SHP77 (cell line): Measurements from ENCODE around the gene STIM2.

Experiments
- DNase-seq, 2 experiments: peaks; one replicate each; lab custom pipeline; 2025; lab: John Stamatoyannopoulos, UW

The STIM2 gene

GRCh38 chr4:26837993-26838842 lies 22.4 kb upstream of the STIM2 start:
- no peak for DNase-seq

DNA sequence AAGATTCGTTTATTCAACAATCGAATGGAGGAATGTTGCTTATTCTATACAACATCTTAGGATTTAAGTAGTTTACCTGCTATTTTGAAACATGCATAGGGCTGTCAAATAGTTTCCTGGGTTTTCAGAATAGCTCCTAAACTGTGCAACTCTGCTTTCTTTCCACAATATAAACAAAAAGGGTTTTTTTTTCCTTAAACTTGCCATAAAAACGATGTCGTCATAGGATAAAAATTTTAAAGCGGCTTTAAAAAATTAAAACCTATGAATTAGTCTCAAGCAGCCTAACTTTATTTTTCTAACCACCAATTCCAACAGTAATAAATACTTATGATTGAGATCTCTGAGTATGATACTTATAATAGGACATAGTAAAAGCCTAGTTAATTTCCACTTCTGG lies 21.6 kb upstream of the STIM2 start:
- DNase-seq = no peak

GRCh38 chr4:26839534-26839951 lies 21.1 kb upstream of the STIM2 start:
- peak in 1 of 2 experiments; percentile 8 for DNase-seq

DNA sequence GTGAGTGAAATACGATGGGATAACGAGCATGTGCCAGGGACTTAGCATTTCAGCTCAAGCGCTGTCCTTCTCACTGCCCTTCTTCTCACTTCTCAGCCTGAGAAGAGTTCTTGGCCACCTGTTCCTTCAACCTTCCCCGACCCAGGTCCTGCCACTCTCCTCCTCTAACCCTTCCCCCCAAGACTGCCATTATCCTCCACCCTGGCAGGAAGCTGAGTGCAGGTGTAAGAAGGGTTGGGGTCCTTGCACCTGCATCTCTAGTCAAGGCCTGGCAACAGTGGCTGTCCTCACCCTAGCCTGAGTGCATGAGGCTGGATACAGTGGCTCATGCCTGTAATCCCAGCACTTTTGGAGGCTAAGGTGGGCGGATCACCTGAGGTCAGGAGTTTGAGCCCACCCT lies 19.9 kb upstream of the STIM2 start:
- no peak for DNase-seq

GRCh38 chr4:26842911-26843310 lies 17.7 kb upstream of the STIM2 start:
- no peak for DNase-seq

DNA sequence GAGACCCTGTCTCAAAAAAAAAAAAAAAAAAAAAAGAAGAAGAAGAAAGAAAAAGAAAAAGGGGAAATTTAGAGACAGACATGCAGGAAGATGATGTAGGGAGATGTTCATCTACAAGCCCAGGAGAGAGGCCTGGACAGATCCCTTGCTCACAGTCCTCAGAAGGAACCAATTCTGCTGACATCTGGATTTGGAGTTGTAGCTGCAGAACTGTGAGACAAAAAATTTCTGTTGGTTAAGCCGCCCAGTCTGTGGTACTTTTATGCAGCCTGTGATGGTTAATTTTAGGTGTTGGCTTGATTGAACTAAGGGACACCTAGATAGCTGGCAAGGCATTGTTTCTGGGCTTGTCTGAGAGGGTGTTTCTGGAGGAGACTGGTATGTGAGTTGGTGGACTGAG lies 10.1 kb upstream of the STIM2 start:
- DNase-seq = no peak

GRCh38 chr4:26851129-26851528 lies 9.5 kb upstream of the STIM2 start:
- no peak for DNase-seq

GRCh38 chr4:26854701-26855100 lies 5.9 kb upstream of the STIM2 start:
- peak in 1 of 2 experiments; percentile 18 for DNase-seq

GRCh38 chr4:26856906-26857277 lies 3.7 kb upstream of the STIM2 start:
- no peak for DNase-seq

DNA sequence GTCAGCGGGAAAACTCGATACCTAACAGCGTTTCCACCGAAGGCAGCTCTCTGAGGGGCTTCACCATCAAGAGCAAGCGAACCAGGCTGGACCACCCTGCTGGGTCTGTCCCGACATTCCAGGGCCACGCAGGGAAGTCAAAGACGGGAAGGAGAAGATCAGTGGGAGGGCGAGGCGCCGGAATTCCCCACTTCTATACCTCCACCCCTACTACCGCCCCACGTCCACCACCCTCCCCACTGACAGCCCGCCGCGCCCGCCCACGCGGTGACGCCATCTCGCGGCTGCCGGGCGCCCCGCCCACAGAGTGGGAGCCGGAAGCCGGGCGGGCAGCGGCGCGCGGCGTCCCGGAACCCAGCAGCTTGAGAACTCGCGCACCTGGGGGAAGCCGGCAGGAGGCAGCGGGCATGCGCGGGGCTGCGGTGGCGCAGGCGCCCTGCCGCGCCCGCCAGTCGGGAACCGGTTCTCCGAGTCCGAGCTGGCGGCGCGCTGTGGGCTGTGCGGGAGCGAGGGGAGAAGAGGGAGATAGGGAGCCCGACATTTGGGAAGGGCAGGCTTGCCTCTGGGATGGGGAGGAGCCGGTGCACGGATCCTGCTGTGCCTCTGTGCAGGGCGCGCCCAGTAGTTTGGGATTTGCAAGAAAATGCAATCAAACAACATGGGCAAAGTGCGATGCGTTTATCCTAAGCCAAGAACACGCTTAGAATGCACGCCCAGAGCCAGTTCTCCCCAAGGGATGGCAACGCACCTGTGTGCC lies 3.2 kb upstream of the STIM2 start:
- DNase-seq = peak; percentile 24 to 65

DNA sequence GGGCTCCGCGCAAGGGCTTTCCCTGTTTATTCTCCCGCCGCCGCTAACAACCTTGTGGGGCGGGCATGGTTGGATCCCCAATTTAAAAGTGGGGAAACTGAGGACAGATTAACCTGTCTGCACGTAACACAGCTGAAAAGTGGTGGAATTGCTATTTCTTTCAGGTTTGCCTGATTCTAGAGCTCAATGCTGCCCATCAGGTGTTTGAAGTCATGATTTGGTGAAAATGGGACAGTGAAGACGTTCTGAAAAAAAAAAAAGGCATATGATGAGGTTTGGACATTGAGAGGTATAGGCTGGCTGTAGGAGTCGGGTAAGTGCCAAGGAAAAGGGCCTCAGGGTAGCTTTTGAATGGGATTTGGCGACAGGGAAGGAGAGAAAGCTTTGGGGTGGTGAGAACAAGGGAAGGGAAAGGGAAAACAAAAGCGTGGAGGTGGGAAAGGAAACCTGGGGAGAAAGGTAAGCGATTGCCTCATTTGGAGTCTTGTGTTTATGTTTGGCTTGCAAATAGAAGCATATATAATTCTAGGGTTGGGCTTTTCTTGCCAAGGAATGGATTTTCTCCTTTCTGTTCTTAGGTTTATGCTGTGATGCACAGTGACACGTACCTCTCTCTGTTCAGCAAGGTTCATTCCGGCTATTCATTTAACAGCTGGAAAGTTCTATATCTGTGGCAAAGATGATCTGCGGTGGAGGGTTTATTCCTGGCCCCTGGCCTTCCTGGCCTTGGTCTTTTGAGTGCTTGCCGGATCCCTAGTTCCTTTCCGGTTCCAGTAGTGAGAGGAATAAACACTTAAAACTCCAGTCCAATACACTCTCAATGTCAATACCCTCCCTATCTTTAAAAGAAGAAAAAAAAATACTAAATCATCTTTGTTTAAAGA lies 2.4 kb upstream of the STIM2 start:
- no peak for DNase-seq

DNA sequence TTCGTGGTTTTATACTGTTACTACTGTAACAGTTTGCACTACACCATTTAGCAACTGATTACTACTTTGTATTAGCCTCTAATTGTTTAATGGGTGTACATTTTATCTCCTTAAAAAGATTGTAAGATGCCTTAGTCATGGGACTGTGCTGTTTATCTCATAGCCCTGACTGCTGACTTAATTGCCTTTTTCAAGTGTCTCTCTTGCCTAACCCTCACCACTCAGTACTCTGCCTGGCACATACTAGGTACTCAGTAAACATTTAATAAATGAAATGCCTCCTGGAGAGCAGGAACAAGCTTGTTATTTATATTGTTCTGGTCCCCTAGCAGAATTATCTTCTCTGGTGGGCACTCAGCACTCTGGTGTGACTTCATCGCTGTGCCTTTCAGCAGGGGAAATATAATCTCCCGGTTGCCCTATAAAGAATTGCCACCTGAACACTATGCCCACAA lies 1.7 kb upstream of the STIM2 start:
- DNase-seq = no peak

DNA sequence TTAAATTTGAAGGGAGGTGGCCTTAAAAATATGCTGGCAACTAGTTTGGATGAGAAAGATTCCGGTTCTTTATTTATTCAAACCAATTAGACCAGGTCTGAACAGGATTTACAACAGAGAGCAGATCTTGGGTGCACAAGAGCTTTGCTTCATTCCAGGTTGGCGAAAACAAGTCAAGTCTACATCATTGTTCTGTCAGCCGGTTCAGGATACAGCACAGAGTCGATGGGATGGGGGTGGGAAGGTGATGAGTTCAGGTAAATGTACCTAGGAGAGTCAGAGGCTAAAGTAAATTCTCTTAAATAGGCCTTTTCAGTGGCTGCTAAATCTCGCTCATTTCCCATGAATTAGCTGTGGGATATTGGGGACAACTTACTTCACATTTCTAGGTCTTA lies 882 bp upstream of the STIM2 start:
- no peak for DNase-seq

GRCh38 chr4:26860922-26861433 lies 337 bp downstream of the STIM2 start:
- DNase-seq = no peak

- DNase-seq = peak; percentile 23 to 33
These were observed 969 bp downstream of the STIM2 start for GRCh38 chr4:26861434-26862186.

GRCh38 chr4:26862381-26862915 lies 1.8 kb downstream of the STIM2 start:
- no peak for DNase-seq

- DNase-seq = no peak
These were observed 2.9 kb downstream of the STIM2 start for GRCh38 chr4:26863512-26863911.

DNA sequence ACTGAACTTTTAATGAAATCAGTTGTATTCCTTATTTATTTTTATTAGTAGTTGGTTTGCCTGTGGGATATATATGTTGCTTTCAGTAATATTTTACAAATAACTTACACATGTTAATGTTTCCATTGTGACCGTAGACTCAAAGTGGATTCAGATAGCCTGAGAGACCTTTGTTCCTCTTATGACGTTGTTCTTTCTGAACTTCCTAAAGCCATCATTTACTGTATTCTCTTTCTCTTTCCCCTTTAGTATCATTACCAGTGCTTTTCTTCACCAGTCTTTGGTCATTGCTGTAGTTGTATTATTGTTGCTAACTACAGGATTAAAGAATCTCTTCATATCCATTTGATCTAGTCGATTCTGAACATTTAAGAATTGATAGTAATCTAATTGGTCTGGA lies 4.3 kb downstream of the STIM2 start:
- no peak for DNase-seq

DNA sequence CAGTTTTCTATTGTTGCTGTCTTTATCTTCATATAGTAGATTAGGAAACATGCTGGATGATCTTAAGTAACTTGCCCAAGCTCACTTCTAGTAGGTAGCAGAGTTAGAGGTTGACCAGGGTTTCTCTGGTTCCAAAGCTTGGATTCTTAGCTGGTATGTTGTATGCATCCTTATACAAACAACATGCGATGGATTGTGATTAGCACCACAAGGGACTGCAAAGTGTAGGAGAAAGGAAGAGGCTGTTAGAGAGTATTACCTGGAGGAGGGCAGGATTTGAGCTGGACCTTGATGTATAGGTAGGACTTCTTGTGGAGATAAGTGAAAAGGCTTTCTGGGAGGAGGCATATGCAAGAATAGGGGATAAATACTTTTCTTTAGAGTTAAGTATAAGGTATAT lies 5.6 kb downstream of the STIM2 start:
- no peak for DNase-seq

DNA sequence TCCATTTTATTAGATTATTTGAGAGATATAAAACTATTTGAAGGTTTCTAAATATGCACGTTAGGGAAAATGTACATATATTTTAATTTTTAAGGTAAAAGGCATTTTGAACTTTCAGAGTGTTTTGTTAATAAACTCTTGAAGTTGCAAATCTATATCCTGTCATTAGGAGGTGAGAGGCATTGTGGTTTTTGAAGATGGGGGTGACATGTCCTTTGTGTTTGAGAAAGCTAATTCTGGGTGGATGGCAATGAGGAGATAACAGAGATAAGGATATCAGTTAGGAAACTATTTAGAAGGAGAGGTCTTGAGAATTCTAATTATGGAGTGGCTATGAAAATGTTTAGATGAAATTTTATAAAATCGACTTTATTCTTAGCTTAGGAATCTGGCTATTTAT lies 6.1 kb downstream of the STIM2 start:
- DNase-seq = no peak
